ENCODE measurements around the gene SLC35G1. TPM values are rescaled to one million over a fixed set of nuclear protein-coding genes. Genes with fewer than 3 reads are reported as not detected.
A peak's percentile ranks its signal among the peaks of the same experiment; 100 is the strongest.

Gene SLC35G1
- 4.2 and 4.4 TPM in 2 replicates for total RNA-seq

GRCh38 chr10:93893646-93894515 lies at the start of gene SLC35G1:
SLC35G1 (plus strand) TSS chr10:93893978; CDS start chr10:93894034, 56 bp downstream.
- no peak for DNase-seq (ENCODE audit: low read depth, low spot score)

- no peak for DNase-seq (ENCODE audit: low read depth, low spot score)
Measured at GRCh38 chr10:93844979-93845626, 48.7 kb upstream of the SLC35G1 start.

- DNase-seq (ENCODE audit: low read depth, low spot score): no peak
Measured at GRCh38 chr10:93849593-93849992, 44.2 kb upstream of the SLC35G1 start.

GRCh38 chr10:93850031-93851015 lies 43.5 kb upstream of the SLC35G1 start:
- DNase-seq (ENCODE audit: low read depth, low spot score): no peak

- DNase-seq (ENCODE audit: low read depth, low spot score): no peak
Measured at GRCh38 chr10:93851169-93851568, 42.6 kb upstream of the SLC35G1 start.

- no peak for DNase-seq (ENCODE audit: low read depth, low spot score)
Measured at GRCh38 chr10:93852476-93853095, 41.2 kb upstream of the SLC35G1 start.

- DNase-seq (ENCODE audit: low read depth, low spot score): peak; percentile 15
Measured at GRCh38 chr10:93854975-93855374, 38.8 kb upstream of the SLC35G1 start.

- DNase-seq (ENCODE audit: low read depth, low spot score): no peak
Measured at GRCh38 chr10:93856349-93857145, 37.2 kb upstream of the SLC35G1 start.

- DNase-seq (ENCODE audit: low read depth, low spot score): no peak
Measured at GRCh38 chr10:93859049-93859655, 34.6 kb upstream of the SLC35G1 start.

GRCh38 chr10:93861825-93862224 lies 32.0 kb upstream of the SLC35G1 start:
- DNase-seq (ENCODE audit: low read depth, low spot score): no peak

GRCh38 chr10:93865794-93866425 lies 27.9 kb upstream of the SLC35G1 start:
- no peak for DNase-seq (ENCODE audit: low read depth, low spot score)

- no peak for DNase-seq (ENCODE audit: low read depth, low spot score)
Measured at GRCh38 chr10:93867525-93867924, 26.3 kb upstream of the SLC35G1 start.

- no peak for DNase-seq (ENCODE audit: low read depth, low spot score)
Measured at GRCh38 chr10:93871671-93872204, 22.0 kb upstream of the SLC35G1 start.

GRCh38 chr10:93872375-93873158 lies 21.2 kb upstream of the SLC35G1 start:
- DNase-seq (ENCODE audit: low read depth, low spot score): no peak

- DNase-seq (ENCODE audit: low read depth, low spot score): no peak
Measured at GRCh38 chr10:93873420-93874115, 20.2 kb upstream of the SLC35G1 start.

- no peak for DNase-seq (ENCODE audit: low read depth, low spot score)
Measured at GRCh38 chr10:93874309-93875031, 19.3 kb upstream of the SLC35G1 start.

- DNase-seq (ENCODE audit: low read depth, low spot score): no peak
Measured at GRCh38 chr10:93875032-93875358, 18.8 kb upstream of the SLC35G1 start.
